ENCODE measurements around the gene CDADC1.

CDADC1 gene

GRCh38 chr13:49341941-49342340 is 94.2 kb downstream of the CDADC1 start:
- Histone ChIP-seq H3K4me3 (ENCODE audit: low read length in 2 of 2) (no peak overlapping the region), H3K14ac (ENCODE audit: low read length) (no peak overlapping the region), H3K27me3 (ENCODE audit: control insufficient read depth in 3 of 3, insufficient read depth in 3 of 3, low read depth in 1 of 3, low read length in 3 of 3) (no peaks in the 10 kb centered on the region), H4K91ac (ENCODE audit: low read depth, low read length, poor library complexity) (no peak overlapping the region), H2BK120ac (ENCODE audit: low read depth, low read length) (no peak overlapping the region), H2BK5ac (ENCODE audit: low read length) (no peak overlapping the region), H3K23ac (ENCODE audit: low read depth, low read length, poor library complexity) (no peak overlapping the region), H3K36me3 (replicated peaks in 1 of 2; ENCODE audit: control insufficient read depth in 2 of 2, insufficient read depth in 2 of 2, low read length in 2 of 2) (no peaks in the 10 kb centered on the region), H3K9ac (ENCODE audit: low read depth, low read length, poor library complexity) (no peak overlapping the region), H3K4ac (ENCODE audit: low read length) (no peak overlapping the region), H4K8ac (ENCODE audit: low read depth, low read length) (no peak overlapping the region), H3K79me1 (ENCODE audit: low read depth, low read length) (no peaks in the 10 kb centered on the region), H3K18ac (ENCODE audit: low read length) (no peak overlapping the region), H3K4me2 (ENCODE audit: insufficient read depth, low read length, poor library complexity, severe bottlenecking) (no peak overlapping the region), H3K27ac (replicated peaks; ENCODE audit: low read length) (no peak overlapping the region), H2AFZ (ENCODE audit: low read length) (no peak overlapping the region), H3K9me3 (replicated peaks in 1 of 2; ENCODE audit: control insufficient read depth in 2 of 2, insufficient read depth in 1 of 2, low read depth in 1 of 2, low read length in 2 of 2) (peaks cover 0 to 1% of the 10 kb centered on the region in 2 donors), H2AK5ac (ENCODE audit: low read depth, low read length) (no peak overlapping the region), H3K4me1 (ENCODE audit: control insufficient read depth in 2 of 2, insufficient read depth in 1 of 2, low read depth in 1 of 2, low read length in 2 of 2) (no peaks in the 10 kb centered on the region), H2BK15ac (ENCODE audit: low read length) (no peak overlapping the region), H2BK12ac (ENCODE audit: low read length) (no peak overlapping the region)
- no peak for DNase-seq (ENCODE audit: low spot score)

GRCh38 chr13:49342454-49342853 is 94.7 kb downstream of the CDADC1 start:
- H3K27me3 ChIP-seq (ENCODE audit: control insufficient read depth in 3 of 3, insufficient read depth in 3 of 3, low read depth in 1 of 3, low read length in 3 of 3) = no peaks in the 10 kb centered on the region
- H3K4me2 ChIP-seq (ENCODE audit: insufficient read depth, low read length, poor library complexity, severe bottlenecking) = no peak overlapping the region
- H3K23ac ChIP-seq (ENCODE audit: low read depth, low read length, poor library complexity) = no peak overlapping the region
- H3K9me3 ChIP-seq (replicated peaks in 1 of 2; ENCODE audit: control insufficient read depth in 2 of 2, insufficient read depth in 1 of 2, low read depth in 1 of 2, low read length in 2 of 2) = peaks cover 0 to 1% of the 10 kb centered on the region in 2 donors
- H3K14ac ChIP-seq (ENCODE audit: low read length) = no peak overlapping the region
- WGBS, 2 donors (ENCODE audit: extremely low coverage in 2 of 2, insufficient read length in 2 of 2, insufficient replicate concordance in 1 of 2) = no CpG with 5 or more reads among the region's 2 CpGs
- no peak overlapping the region for H4K8ac ChIP-seq (ENCODE audit: low read depth, low read length)
- H3K27ac ChIP-seq (replicated peaks; ENCODE audit: low read length) = no peak overlapping the region
- no peak overlapping the region for H3K4me3 ChIP-seq (ENCODE audit: low read length in 2 of 2)
- H2AFZ ChIP-seq (ENCODE audit: low read length) = no peak overlapping the region
- no peaks in the 10 kb centered on the region for H3K36me3 ChIP-seq (replicated peaks in 1 of 2; ENCODE audit: control insufficient read depth in 2 of 2, insufficient read depth in 2 of 2, low read length in 2 of 2)
- no peak for DNase-seq (ENCODE audit: low spot score)
- no peaks in the 10 kb centered on the region for H3K4me1 ChIP-seq (ENCODE audit: control insufficient read depth in 2 of 2, insufficient read depth in 1 of 2, low read depth in 1 of 2, low read length in 2 of 2)
- no peak overlapping the region for H3K9ac ChIP-seq (ENCODE audit: low read depth, low read length, poor library complexity)
- H2AK5ac ChIP-seq (ENCODE audit: low read depth, low read length) = no peak overlapping the region
- H3K79me1 ChIP-seq (ENCODE audit: low read depth, low read length) = no peaks in the 10 kb centered on the region
- H4K91ac ChIP-seq (ENCODE audit: low read depth, low read length, poor library complexity) = no peak overlapping the region
- H3K4ac ChIP-seq (ENCODE audit: low read length) = no peak overlapping the region
- no peak overlapping the region for H2BK15ac ChIP-seq (ENCODE audit: low read length)
- no peak overlapping the region for H3K18ac ChIP-seq (ENCODE audit: low read length)
- no peak overlapping the region for H2BK120ac ChIP-seq (ENCODE audit: low read depth, low read length)
- no peak overlapping the region for H2BK12ac ChIP-seq (ENCODE audit: low read length)
- H2BK5ac ChIP-seq (ENCODE audit: low read length) = no peak overlapping the region
